ENCODE data around the gene LCN6.
"Not testable (repeated sequence)": the region's sequence is repeated elsewhere in the genome, so short reads cannot be mapped to it uniquely, and the experiment has no call there.

Gene LCN6

DNA sequence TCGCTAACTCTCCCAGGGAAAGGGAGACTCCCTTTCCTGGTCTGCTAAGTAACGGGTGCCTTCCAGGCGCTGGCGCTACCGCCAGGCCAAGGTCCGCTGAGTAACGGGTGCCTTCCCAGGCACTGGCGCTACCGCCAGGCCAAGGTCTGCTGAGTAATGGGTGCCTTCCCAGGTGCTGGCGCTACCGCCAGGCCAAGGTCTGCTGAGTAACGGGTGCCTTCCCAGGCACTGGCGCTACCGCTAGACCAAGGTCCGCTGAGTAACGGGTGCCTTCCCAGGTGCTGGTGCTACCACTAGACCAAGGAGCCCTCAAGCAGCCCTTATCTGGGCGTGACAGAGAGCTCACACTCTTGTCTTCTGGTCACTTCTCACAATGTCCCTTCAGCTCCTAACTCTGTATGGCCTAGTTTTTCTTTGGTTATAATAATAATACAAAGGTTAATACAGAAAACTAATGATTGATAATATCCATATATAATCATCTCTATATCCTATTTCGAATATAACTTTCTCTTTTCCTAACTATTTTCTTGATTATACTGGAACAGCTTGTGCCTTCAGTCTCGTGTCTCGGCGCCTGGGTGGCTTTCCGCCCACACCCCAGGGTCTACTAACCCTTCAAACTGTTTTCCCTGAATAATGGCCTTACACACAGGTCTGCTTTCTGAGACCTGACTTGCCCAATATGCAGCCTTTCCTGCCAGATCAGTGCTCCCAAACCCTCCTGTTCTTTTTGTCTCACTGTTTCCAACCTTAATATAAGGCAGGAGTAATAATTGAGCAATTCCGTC lies 37.4 kb upstream of the LCN6 start:
- intact Hi-C loops (cut with DNase I): loop anchor here (5.0 to 10.0 kb wide), 2 partner anchors 252 to 289 kb away; partner anchors contain the start of genes SAPCD2 and UAP1L1
- not testable (repeated sequence) for DNase-seq

DNA sequence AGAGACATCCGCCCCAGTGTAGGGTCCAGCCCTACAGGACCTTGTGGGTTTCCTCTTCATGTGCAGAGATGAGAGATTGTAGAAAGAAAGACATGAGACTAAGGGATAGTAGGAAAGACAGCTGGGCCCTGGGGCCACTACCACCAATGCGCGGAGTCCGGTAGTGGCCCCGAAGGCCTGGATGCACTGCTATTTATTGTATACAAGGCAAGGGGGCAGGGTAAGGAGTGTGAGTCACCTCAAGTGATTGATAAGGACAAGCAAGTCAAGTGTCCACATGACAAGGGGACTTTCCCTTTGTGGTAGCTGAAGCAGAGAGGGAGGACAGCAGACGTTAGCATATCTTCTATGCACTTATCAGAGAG lies 36.7 kb upstream of the LCN6 start:
- DNase-seq: no peak
- intact Hi-C loops (cut with DNase I): loop anchor here (5.0 to 10.0 kb wide), 2 partner anchors 252 to 290 kb away; partner anchors contain the start of genes SAPCD2 and UAP1L1

DNA sequence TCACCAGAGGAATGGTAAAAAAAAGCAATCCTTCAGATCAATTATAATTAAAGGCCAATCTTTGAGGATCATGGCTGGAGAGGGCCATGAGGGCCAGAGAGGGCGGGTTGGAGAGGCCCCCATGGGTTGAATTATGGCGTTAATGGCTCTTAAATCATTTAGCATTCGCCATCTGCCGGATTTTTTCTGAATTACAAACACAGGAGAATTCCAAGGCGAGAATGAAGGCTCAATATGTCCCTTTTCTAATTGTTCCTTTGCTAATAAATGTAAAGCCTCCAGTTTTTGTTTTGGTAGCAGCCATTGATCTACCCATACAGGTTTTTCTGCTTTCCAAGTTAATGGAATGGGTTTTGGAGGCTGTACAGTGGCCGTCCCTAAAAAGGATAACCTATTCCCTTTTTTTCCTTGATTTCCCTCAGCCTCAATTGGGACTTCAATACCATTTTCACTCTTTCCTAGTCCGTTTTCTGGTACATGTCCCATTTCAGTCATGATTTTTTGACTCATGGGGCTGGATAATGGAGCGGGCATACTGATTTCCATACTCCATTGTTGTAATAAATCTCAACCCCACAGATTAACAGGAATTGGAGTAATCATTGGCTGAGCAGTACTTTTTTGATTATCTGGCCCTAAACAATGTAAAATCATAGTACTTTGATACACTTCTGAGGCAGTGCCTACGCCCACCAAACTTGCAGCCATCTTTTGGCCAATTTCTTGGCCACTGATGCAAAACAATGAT lies 36.1 kb upstream of the LCN6 start:
- intact Hi-C loops (cut with DNase I): loop anchor here (10.0 kb wide), 1 partner anchor 290 kb away; the partner anchor contains the start of genes SAPCD2 and UAP1L1
- peak in 15 of 42 donors; percentile 28 to 78 (median 47) for DNase-seq

DNA sequence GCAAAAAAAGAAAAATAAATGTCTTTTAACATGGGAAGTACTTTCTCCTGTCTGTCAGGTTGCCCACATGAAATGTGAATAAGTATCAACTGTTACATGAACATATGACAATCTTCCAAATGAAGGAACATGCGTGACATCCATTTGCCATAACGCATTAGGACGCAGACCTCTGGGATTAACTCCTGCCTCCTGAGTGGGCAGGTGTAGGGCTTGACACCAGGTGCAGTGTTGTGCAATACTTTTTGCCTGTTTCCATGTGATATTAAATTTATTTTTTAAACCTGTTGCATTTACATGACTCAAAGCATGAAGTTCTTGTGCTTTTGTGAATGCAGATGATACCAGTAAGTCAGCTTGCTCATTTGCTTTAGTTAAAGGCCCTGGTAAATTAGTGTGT lies 34.1 kb upstream of the LCN6 start:
- DNase-seq: no peak
- intact Hi-C loops (cut with DNase I): loop anchor here (10.0 kb wide), 1 partner anchor 292 kb away; the partner anchor contains the start of genes SAPCD2 and UAP1L1

DNA sequence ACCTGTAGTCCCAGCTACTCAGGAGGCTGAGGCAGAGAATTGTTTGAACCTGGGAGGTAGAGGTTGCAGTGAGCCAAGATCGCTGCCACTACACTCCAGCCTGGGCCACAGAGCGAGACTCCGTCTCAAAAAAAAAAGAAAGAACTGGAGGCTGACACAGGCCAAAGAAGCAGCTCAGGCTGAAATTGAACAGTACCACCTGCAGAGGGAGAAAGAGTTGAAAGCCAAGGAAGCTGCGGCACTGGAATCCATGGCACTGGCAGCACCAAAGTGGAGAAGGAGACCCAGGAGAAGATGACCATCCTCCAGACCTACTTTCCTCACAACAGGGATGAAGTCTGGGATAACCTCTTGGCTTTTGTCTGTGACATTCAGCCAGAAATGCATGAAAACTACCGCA lies 31.5 kb upstream of the LCN6 start:
- no peak for DNase-seq
- intact Hi-C loops (cut with DNase I): loop anchor here (10.0 kb wide), 1 partner anchor 295 kb away; the partner anchor contains the start of genes SAPCD2 and UAP1L1

DNA sequence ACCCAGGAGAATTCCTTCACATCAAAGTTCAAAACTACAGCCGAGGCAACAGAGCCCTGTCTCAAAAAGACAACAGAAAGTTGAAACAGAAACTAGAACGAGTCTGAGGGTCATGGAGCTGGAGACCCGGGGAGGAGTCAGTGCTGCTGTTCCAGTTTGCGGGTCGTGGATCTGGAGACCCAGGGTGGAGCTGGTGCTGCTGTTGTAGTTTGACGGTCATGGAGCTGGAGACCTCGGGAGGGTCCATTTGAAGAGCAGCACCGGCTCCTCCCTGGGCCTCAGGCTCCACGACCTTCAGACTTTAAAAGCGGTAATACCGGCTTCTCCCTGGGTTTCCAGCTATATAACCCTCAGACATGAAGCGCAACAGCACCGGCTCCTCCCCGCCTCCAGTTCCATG lies 29.0 kb upstream of the LCN6 start:
- intact Hi-C loops (cut with DNase I): no loop called here
- no peak for DNase-seq

DNA sequence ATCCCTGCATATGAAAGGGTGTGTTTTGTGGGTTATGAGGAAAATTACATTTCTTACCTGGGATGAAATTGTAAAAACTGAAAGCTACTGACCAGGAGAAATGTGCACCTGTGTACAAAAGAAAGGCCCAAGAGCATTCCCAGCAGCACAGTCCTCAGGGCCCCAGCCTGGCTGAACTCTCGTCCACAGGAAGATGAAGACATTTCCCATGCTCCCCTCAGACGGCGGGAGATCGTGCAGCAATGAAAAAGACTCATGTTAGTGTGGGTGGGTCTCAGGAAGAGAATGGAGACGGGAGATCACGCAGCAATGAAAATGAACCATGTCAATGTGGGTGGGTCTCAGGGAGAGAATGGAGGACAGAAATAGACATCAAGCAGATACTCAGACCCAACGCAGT lies 28.6 kb upstream of the LCN6 start:
- DNase-seq: no peak
- intact Hi-C loops (cut with DNase I): no loop called here

DNA sequence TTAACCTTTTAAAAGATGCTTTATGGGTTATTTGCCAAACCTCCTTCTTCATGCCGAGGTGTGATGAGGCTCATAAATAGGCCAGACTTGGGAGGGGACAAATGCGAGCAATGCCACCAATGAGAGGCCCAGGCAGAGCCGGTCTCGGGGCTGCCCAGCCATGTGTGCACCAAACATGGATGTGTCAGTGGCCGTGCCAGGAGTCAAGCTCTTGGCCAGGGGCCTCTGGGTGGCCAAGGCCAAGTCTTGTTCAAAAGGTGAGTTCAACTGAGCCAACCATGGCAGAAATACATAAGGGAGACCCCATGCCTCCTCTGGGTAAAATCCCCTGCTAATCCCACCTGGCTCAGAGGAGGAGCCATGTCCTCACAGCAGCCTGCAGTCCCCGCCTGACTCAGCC lies 26.9 kb upstream of the LCN6 start:
- no peak for DNase-seq
- intact Hi-C loops (cut with DNase I): no loop called here

DNA sequence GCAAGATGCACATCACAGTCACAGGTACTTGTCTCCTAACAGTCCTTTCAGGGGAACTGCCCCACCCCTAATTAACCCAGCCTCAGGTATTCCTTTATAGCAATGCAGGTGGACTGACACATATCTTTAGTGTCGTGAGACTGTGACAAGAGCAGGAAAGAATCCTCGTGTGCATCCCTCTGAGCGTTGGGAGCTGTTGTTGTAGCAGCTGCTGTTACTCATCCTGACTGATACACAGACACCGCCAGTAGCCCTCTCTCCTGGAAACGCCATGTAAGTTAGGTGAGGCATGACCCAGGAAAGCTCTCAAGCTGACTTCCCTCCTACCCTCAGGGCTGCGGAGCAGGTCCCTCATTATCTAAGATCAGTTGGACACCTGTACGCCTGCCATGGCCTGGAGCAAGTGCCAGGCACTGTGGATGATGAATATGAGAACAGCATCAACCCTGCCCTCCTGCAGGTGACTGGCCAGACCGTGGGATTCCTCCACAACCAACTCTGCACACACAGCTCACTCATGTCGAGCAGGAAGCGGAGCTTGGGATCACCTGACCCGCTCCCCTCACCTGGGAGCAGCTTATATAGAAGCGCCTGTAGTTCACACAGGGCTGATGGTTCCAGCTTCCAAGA lies 26.2 kb upstream of the LCN6 start:
- intact Hi-C loops (cut with DNase I): no loop called here
- no peak for DNase-seq

DNA sequence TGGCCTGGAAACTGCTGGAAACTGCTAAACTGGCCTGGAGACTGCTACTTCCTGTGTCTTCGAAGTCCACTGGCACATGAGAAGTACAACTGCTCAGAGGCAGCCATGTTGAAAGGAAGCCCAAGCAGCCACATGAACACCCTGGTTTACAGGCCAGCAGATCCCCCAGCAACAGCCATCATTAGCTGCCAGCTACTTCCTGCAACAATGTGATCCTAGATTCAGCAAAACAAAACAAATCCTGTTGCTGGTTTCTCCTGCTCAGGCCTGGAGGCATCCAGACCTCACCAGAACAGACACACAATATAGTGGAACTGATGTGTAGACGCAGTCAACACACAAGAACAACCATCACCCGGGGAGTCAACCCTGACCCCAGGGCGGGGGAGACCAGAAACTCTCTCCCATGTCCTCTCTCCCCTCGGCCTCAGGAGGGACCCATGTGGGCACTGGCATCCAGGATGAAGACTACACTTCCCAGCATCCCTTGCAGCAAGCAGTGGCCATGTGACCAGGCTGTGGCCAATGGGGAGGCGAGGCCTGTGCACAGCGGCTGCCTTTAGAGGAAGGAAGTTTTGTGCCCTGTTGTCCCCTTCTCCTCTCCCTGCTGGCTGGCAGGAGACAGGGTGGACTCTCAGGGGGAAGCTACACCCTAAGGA lies 25.2 kb upstream of the LCN6 start:
- peak in 33 of 42 donors; percentile 22 to 69 (median 45) for DNase-seq
- intact Hi-C loops (cut with DNase I): no loop called here

DNA sequence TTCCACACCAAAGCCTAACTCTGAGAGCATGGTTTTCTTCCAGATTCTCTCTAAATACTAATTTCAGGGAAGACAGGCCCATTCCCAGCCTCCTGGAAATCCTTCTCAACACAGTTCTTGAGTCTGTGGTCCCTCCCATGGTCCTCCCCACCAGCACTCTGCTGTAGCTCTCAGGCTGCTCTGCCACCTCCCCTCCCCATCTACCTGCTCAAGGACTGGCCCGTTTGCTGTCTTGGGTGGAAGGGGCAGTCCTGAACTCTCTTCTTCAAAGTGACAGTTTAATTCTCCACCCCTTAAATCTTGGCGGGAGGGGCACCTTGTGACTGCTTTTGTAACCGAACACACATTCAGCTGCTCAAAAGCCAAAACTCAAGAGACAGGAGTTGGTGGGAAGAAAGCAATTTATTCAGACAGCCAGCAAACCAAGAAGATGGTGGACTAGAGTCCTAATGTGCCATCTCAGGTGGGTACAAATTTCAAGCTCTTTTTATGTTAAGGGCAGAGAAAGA lies 23.6 kb upstream of the LCN6 start:
- no peak for DNase-seq
- intact Hi-C loops (cut with DNase I): no loop called here

DNA sequence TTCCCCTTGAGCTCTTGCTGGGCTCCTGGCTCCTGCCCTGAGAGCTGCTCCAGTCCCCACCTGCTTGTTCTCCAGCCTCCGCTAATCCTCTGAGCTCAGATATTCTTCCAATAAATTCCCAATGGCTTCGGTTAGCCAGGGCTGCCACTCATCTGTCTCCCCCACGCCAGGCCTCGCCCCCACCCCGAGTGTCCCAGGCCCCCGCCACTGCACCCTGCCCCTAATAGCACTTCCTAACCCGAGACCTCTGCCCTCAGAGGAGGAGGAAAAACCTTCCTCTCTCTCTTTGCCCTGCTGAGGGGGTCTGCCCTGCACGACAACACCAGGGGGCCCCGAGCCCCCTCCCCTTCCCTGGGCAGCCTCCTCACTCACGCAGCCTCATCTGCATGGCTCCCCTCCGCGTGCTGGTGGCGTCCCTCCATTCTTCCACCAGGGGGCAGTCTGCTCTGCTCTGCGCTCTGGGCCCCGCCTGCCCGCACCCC lies 21.4 kb upstream of the LCN6 start:
- intact Hi-C loops (cut with DNase I): no loop called here
- DNase-seq: peak in 32 of 42 donors; percentile 29 to 82 (median 50)

DNA sequence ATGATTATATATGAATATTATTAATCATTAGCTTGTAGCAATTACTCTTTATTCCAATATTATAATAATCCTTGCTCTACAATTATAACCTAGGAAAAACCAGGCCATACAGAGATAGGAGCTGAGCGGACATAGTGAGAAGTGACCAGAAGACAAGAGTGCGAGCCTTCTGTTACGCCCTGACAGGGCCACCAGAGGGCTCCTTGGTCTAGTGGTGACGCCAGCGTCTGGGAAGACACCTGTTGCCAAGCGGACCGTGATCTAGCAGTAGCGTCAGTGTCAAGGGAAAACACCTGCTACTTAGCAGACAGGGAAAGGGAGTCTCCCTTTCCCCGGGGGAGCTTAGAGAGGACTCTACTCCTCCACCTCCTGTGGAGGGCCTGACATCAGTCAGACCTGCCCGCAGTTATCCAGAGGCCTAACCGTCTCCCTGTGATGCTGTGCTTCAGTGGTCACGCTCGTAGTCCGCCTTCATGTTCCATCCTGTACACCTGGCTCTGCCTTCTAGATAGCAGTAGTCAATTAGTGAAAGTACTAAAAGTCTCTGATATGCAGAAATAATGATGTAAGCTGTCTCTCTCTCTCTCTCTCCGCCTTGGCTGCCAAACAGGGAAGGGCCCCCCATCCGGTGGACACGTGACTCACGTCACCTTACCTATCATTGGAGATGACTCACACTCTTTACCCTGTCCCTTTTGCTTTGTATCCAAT lies 18.2 kb upstream of the LCN6 start:
- peak in 41 of 42 donors; percentile 31 to 76 (median 57) for DNase-seq
- intact Hi-C loops (cut with DNase I): not testable (repeated sequence)

DNA sequence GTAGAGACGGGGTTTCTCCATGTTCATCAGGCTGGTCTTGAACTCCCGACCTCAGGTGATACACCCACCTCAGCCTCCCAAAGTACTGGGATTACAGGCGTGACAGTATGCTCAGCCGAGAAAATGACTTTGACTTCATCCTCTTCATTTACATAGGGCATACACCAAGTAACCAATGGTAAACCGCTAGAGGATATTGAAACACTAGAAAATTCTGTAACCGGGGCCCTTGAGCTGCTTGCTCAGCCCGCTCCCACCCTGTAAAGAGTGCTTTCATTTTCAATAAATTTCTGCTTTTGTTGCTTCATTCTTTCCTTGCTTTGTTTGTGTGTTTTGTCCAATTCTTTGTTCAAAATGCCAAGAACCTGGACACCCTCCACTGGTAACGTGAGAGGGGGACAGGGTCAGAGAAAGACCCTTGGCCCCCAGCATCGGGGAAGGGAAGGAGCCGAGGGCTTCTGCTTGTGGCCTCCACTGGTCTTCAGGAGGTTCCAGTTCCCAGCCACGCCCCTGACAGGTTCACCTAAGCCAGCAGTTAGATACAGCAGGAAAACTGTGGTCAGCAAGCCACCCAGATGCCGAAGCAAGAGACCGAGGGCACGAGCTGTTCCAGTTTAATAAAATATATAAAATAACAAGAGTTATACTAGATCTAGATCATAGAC lies 17.6 kb upstream of the LCN6 start:
- intact Hi-C loops (cut with DNase I); DNase-seq: not testable (repeated sequence)

DNA sequence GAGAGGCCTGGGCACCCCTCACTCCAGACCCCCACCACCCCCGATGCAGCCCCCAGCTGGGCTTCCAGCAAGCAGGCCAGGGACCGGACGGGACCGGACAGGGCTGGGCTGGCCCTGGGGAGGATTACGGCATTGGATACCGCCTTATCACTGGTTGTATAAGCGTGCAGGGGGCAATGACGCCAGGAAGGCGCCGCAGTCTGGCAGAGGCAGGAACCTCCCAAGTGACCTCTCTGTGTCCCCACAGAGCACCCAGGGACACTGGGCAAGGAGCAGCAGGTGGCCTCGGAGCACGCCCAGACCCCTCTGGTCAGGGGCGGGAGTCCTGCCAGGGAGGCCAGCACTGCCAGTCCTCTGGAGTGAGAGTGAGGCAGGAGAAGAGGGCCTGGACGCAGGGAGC lies 16.7 kb upstream of the LCN6 start:
- no peak for DNase-seq
- intact Hi-C loops (cut with DNase I): no loop called here

DNA sequence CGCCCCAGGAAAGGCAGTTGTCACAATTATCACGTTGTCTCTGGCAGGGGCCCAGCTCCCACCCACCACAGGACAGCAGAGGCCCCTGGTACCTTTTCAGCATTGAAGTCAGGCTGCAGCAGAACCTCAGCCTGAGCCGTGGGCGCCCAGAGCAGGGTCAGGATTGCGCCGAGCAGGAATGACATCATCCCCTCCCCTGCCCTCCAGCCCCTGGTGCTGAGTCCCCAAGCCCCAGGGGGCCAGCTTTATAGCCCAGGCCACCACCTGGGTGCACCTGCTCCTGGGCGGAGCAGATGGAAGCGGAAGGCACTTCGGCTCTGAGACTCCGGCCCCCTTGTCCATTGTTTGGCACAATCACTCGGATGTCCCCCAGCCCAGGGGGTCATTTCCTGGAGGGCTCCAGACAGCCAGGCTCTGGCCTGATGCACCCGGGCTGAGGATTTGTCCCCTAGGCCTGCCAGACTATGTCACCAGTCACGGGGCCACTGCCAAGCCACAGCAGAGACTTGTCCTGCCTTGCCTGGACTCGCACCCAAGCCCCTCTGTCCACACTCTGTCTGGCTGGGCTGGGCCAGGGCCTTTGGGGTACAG lies 16.1 kb upstream of the LCN6 start, which contains the start of gene LCN15:
TSS of gene LCN15 (minus strand) at position 218 of the 591 bp plus-strand sequence. CDS start at position 188, 30 bp downstream.
- DNase-seq: no peak
- intact Hi-C loops (cut with DNase I): no loop called here

DNA sequence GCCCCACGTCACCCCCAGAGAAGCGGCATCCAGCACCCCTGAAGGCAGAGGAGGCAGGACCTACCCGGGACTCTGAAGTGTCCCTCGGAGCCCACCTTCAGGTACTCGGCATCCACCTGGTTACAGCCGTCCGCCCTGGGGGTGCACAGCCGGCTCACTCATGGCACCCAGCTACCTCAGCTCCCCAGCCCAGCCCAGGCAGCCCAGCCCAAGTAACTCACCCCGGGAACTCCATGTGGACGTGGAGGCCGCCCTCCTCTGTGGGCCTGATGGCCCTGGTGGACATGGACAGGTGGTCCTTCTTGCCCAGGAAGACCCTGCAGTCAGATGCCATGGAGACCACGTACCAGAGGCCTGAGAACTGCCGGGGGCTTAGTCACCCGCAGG lies 15.3 kb upstream of the LCN6 start:
- no peak for DNase-seq
- intact Hi-C loops (cut with DNase I): no loop called here
